ENCODE measurements around the gene LRRC7. TPM values are rescaled to one million over a fixed set of nuclear protein-coding genes. Genes with fewer than 3 reads are reported as not detected.

LRRC7 gene
- total and polyA plus RNA-seq, 7 experiments from 2014 or later, result 0.15 to 6.4 (median 0.46) TPM; not detected in 1

DNA sequence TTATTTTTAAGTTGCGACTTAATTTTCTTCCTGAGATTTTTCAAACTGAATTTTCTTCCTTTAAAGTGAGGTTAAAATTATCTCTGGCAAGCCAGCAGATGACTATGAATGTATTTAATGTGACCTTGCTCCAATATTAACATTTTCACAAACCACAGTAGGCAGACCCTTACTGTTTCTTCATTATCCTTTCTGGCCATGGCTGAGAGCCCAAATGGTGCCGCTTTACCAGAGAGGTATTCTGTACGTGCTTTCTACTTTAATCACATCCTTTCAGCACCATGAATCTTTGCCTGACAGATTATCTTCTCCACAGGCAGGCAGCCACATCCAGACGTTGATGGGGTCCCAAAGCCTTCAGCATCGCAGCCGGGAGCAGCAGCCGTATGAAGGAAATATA is 508.0 kb downstream of the LRRC7 start:
- ChIA-PET POLR2A (no interaction called here), CTCF (no interaction called here)
- DNase-seq (no peak), ATAC-seq (no peak)
- no peaks in the 10 kb centered on the region for H3K4me1 ChIP-seq (ENCODE audit: control insufficient read depth in 2 of 2, insufficient read depth in 2 of 2, low read length in 2 of 2)
- no peaks in the 10 kb centered on the region for H3K4me1 Mint-ChIP-seq
- H3K4me3 Mint-ChIP-seq, result no peak overlapping the region
- H3K27me3 ChIP-seq (ENCODE audit: control insufficient read depth in 2 of 2, insufficient read depth in 2 of 2, low read length in 2 of 2), result no peaks in the 10 kb centered on the region
- H3K4me3 ChIP-seq (ENCODE audit: low read length), result no peak overlapping the region
- no peak overlapping the region for H3K27ac ChIP-seq (ENCODE audit: low read depth, low read length)
- H3K27ac Mint-ChIP-seq, result no peak overlapping the region
- H3K27me3 Mint-ChIP-seq, result peaks cover 0 to 13% (median 0%) of the 10 kb centered on the region in 5 donors
- H3K9me3 ChIP-seq (ENCODE audit: control insufficient read depth in 2 of 3, low read length in 3 of 3), result no peaks in the 10 kb centered on the region
- no peaks in the 10 kb centered on the region for H3K36me3 ChIP-seq (ENCODE audit: control insufficient read depth in 2 of 3, insufficient read depth in 3 of 3, low read length in 3 of 3)
- intact Hi-C loops (cut with micrococcal nuclease), result no loop called here
- no peaks in the 10 kb centered on the region for H3K9me3 Mint-ChIP-seq
- no peaks in the 10 kb centered on the region for H3K36me3 Mint-ChIP-seq

DNA sequence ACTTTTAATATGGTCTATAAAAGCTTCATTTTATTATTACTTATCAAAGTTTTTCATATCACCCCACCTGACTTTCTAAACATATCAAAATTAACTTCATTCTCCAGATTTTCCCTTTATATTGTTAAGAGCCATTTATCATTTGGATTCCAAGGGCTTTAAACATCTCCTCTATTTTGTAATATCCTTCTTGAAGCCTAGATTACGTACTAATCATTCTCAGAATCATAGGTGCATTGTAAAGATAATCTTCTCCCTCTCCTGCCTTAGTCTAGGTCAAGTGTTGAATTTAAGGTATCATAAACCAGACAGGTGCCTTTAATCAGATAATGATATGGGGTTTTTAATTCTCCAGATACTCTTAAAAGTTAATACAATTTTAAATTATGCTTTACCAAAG is 509.3 kb downstream of the LRRC7 start:
- Histone ChIP-seq H3K36me3 (ENCODE audit: control insufficient read depth in 2 of 3, insufficient read depth in 3 of 3, low read length in 3 of 3) (no peaks in the 10 kb centered on the region), H3K4me3 (ENCODE audit: low read length) (no peak overlapping the region), H3K4me1 (ENCODE audit: control insufficient read depth in 2 of 2, insufficient read depth in 2 of 2, low read length in 2 of 2) (no peaks in the 10 kb centered on the region), H3K9me3 (ENCODE audit: control insufficient read depth in 2 of 3, low read length in 3 of 3) (no peaks in the 10 kb centered on the region), H3K27ac (ENCODE audit: low read depth, low read length) (no peak overlapping the region), H3K27me3 (ENCODE audit: control insufficient read depth in 2 of 2, insufficient read depth in 2 of 2, low read length in 2 of 2) (no peaks in the 10 kb centered on the region)
- no peaks in the 10 kb centered on the region for H3K9me3 Mint-ChIP-seq
- H3K27me3 Mint-ChIP-seq, result peaks cover 0 to 13% (median 0%) of the 10 kb centered on the region in 5 donors
- DNase-seq (no peak), ATAC-seq (no peak)
- no peaks in the 10 kb centered on the region for H3K4me1 Mint-ChIP-seq
- CTCF ChIA-PET, result no interaction called here
- POLR2A ChIA-PET, result no interaction called here
- no peaks in the 10 kb centered on the region for H3K36me3 Mint-ChIP-seq
- intact Hi-C loops (cut with micrococcal nuclease), result no loop called here
- H3K4me3 Mint-ChIP-seq, result no peak overlapping the region
- no peak overlapping the region for H3K27ac Mint-ChIP-seq

DNA sequence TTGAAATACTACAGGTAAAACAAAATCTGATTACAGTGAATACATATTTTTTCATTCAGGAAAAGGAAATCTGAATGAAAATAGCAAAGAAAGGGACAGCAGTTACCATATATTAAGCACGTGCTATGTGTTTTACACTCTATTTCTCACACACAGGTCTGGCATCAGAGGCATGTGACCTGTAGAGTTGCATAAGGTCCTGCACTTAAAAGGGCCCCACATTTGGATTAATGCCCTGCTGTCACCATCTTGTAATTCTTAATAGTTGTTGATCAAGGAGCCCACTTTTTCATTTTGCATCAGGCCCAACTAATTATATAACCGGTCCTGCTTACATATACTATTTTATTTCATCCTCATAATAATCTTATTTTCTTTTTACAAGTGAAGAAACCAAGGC is 511.8 kb downstream of the LRRC7 start:
- no peaks in the 10 kb centered on the region for H3K36me3 ChIP-seq (ENCODE audit: control insufficient read depth in 2 of 3, insufficient read depth in 3 of 3, low read length in 3 of 3)
- ChIA-PET POLR2A (no interaction called here), CTCF (no interaction called here)
- no peak overlapping the region for H3K4me3 ChIP-seq (ENCODE audit: low read length)
- intact Hi-C loops (cut with micrococcal nuclease), result no loop called here
- Mint-ChIP-seq H3K27ac (no peak overlapping the region), H3K4me3 (no peak overlapping the region), H3K4me1 (peaks cover 0 to 5% (median 0%) of the 10 kb centered on the region in 7 donors), H3K27me3 (peaks cover 0 to 11% (median 10%) of the 10 kb centered on the region in 5 donors), H3K9me3 (peaks cover 0 to 12% (median 4%) of the 10 kb centered on the region in 11 donors), H3K36me3 (no peaks in the 10 kb centered on the region)
- H3K4me1 ChIP-seq (ENCODE audit: control insufficient read depth in 2 of 2, insufficient read depth in 2 of 2, low read length in 2 of 2), result no peaks in the 10 kb centered on the region
- no peak overlapping the region for H3K27ac ChIP-seq (ENCODE audit: low read depth, low read length)
- H3K27me3 ChIP-seq (ENCODE audit: control insufficient read depth in 2 of 2, insufficient read depth in 2 of 2, low read length in 2 of 2), result no peaks in the 10 kb centered on the region
- DNase-seq (no peak), ATAC-seq (no peak)
- H3K9me3 ChIP-seq (ENCODE audit: control insufficient read depth in 2 of 3, low read length in 3 of 3), result no peaks in the 10 kb centered on the region

- Mint-ChIP-seq H3K27ac (no peak overlapping the region), H3K36me3 (no peaks in the 10 kb centered on the region), H3K27me3 (peaks cover 0 to 10% (median 7%) of the 10 kb centered on the region in 5 donors), H3K9me3 (peaks cover 0 to 20% (median 4%) of the 10 kb centered on the region in 11 donors), H3K4me1 (peaks cover 0 to 5% (median 0%) of the 10 kb centered on the region in 7 donors), H3K4me3 (no peak overlapping the region)
- DNase-seq (no peak), ATAC-seq (peak; percentile 38)
- Histone ChIP-seq H3K36me3 (ENCODE audit: control insufficient read depth in 2 of 3, insufficient read depth in 3 of 3, low read length in 3 of 3) (no peaks in the 10 kb centered on the region), H3K9me3 (ENCODE audit: control insufficient read depth in 2 of 3, low read length in 3 of 3) (no peaks in the 10 kb centered on the region), H3K27ac (ENCODE audit: low read depth, low read length) (no peak overlapping the region), H3K4me3 (ENCODE audit: low read length) (no peak overlapping the region), H3K4me1 (ENCODE audit: control insufficient read depth in 2 of 2, insufficient read depth in 2 of 2, low read length in 2 of 2) (no peaks in the 10 kb centered on the region), H3K27me3 (ENCODE audit: control insufficient read depth in 2 of 2, insufficient read depth in 2 of 2, low read length in 2 of 2) (no peaks in the 10 kb centered on the region)
- POLR2A ChIA-PET, result interaction anchor here (0.6 kb wide), 1 partner anchor 32 kb away, joined by 3 read pairs; no protein-coding TSS in a partner anchor
- intact Hi-C loops (cut with micrococcal nuclease), result no loop called here
- CTCF ChIA-PET, result no interaction called here
Measured at GRCh38 chr1:70083519-70083918, 515.8 kb downstream of the LRRC7 start.

DNA sequence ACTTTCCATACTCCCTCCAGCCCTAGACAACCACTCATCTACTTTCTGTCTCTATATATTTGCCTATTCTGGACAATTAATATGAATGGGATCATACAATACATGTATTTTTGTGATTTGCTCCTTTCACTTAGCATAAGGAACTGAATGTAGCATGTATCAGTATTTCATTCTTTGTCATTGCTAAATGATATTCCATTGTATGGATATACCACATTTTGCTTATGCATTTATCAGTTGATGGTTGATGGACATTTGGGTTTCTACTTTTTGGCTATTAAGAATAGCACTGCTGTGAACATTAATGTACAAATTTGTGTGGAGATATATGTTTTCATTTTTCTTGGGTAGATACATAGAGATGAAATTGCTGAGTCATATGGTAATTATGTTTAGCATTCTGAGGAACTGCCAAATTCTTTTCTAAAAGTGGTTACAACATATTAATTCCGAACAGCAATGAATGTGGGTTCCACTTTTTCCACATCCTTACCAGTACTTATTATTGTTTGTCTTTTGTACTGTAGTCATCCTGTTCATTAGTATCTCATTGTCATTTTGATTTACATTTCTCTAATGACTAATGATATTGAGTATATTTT is 516.7 kb downstream of the LRRC7 start:
- Histone ChIP-seq H3K4me3 (ENCODE audit: low read length) (no peak overlapping the region), H3K27ac (ENCODE audit: low read depth, low read length) (no peak overlapping the region), H3K36me3 (ENCODE audit: control insufficient read depth in 2 of 3, insufficient read depth in 3 of 3, low read length in 3 of 3) (no peaks in the 10 kb centered on the region), H3K9me3 (ENCODE audit: control insufficient read depth in 2 of 3, low read length in 3 of 3) (no peaks in the 10 kb centered on the region), H3K4me1 (ENCODE audit: control insufficient read depth in 2 of 2, insufficient read depth in 2 of 2, low read length in 2 of 2) (no peaks in the 10 kb centered on the region), H3K27me3 (ENCODE audit: control insufficient read depth in 2 of 2, insufficient read depth in 2 of 2, low read length in 2 of 2) (no peaks in the 10 kb centered on the region)
- ATAC-seq (no peak), DNase-seq (no peak)
- no peak overlapping the region for H3K27ac Mint-ChIP-seq
- ChIA-PET POLR2A (no interaction called here), CTCF (no interaction called here)
- peaks cover 0 to 5% (median 0%) of the 10 kb centered on the region in 7 donors for H3K4me1 Mint-ChIP-seq
- no peak overlapping the region for H3K4me3 Mint-ChIP-seq
- H3K36me3 Mint-ChIP-seq, result no peaks in the 10 kb centered on the region
- H3K9me3 Mint-ChIP-seq, result peaks cover 0 to 24% (median 4%) of the 10 kb centered on the region in 11 donors
- intact Hi-C loops (cut with micrococcal nuclease), result no loop called here
- peaks cover 0 to 15% (median 7%) of the 10 kb centered on the region in 5 donors for H3K27me3 Mint-ChIP-seq

- Histone ChIP-seq H3K27me3 (ENCODE audit: control insufficient read depth in 2 of 2, insufficient read depth in 2 of 2, low read length in 2 of 2) (no peaks in the 10 kb centered on the region), H3K4me1 (ENCODE audit: control insufficient read depth in 2 of 2, insufficient read depth in 2 of 2, low read length in 2 of 2) (no peaks in the 10 kb centered on the region), H3K36me3 (ENCODE audit: control insufficient read depth in 2 of 3, insufficient read depth in 3 of 3, low read length in 3 of 3) (no peaks in the 10 kb centered on the region), H3K9me3 (ENCODE audit: control insufficient read depth in 2 of 3, low read length in 3 of 3) (no peaks in the 10 kb centered on the region), H3K4me3 (ENCODE audit: low read length) (no peak overlapping the region), H3K27ac (ENCODE audit: low read depth, low read length) (no peak overlapping the region)
- DNase-seq (no peak), ATAC-seq (no peak)
- Mint-ChIP-seq H3K4me1 (peaks cover 0 to 5% (median 0%) of the 10 kb centered on the region in 7 donors), H3K9me3 (peaks cover 0 to 24% (median 4%) of the 10 kb centered on the region in 11 donors), H3K27ac (no peak overlapping the region), H3K27me3 (peaks cover 3 to 15% (median 7%) of the 10 kb centered on the region in 5 donors), H3K4me3 (no peak overlapping the region), H3K36me3 (no peaks in the 10 kb centered on the region)
- intact Hi-C loops (cut with micrococcal nuclease), result no loop called here
- ChIA-PET CTCF (no interaction called here), POLR2A (no interaction called here)
Measured at GRCh38 chr1:70085521-70085920, 517.8 kb downstream of the LRRC7 start.

DNA sequence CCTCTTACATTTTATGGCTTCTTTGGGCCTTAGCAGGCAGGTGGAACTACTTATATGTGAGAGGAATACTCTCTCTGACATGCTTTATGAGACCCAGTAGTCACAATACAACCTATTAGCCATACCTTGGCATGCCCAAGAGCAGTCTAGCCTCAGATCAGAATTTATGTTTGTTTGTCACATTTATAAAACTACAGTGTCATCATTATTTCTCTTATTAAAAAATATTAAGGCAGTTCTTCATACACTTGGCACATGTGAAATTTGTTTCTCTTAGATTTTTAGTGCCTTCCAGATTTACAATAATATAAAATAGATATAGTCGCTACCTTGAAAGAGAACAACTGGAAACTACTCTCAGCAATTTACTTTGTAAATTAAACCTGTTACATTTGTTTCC is 519.2 kb downstream of the LRRC7 start:
- Histone ChIP-seq H3K27ac (ENCODE audit: low read depth, low read length) (no peak overlapping the region), H3K4me1 (ENCODE audit: control insufficient read depth in 2 of 2, insufficient read depth in 2 of 2, low read length in 2 of 2) (no peaks in the 10 kb centered on the region), H3K36me3 (ENCODE audit: control insufficient read depth in 2 of 3, insufficient read depth in 3 of 3, low read length in 3 of 3) (no peaks in the 10 kb centered on the region), H3K27me3 (ENCODE audit: control insufficient read depth in 2 of 2, insufficient read depth in 2 of 2, low read length in 2 of 2) (no peaks in the 10 kb centered on the region), H3K4me3 (ENCODE audit: low read length) (no peak overlapping the region), H3K9me3 (ENCODE audit: control insufficient read depth in 2 of 3, low read length in 3 of 3) (no peaks in the 10 kb centered on the region)
- intact Hi-C loops (cut with micrococcal nuclease), result no loop called here
- H3K4me1 Mint-ChIP-seq, result peaks cover 0 to 5% (median 0%) of the 10 kb centered on the region in 7 donors
- DNase-seq (no peak), ATAC-seq (no peak)
- H3K27me3 Mint-ChIP-seq, result peaks cover 3 to 15% (median 7%) of the 10 kb centered on the region in 5 donors
- no peak overlapping the region for H3K27ac Mint-ChIP-seq
- H3K4me3 Mint-ChIP-seq, result no peak overlapping the region
- H3K9me3 Mint-ChIP-seq, result peaks cover 0 to 24% (median 4%) of the 10 kb centered on the region in 11 donors
- POLR2A ChIA-PET, result no interaction called here
- CTCF ChIA-PET, result no interaction called here
- H3K36me3 Mint-ChIP-seq, result no peaks in the 10 kb centered on the region
